Endothelial cell of umbilical vein (primary cell): ENCODE results near the gene AP4S1.

Experiments used
- EZH2 ChIP-seq: IDR thresholded peaks from 2 replicates; pipeline ENCODE4 v1.6.1; 2012; ENCODE audit warnings: borderline replicate concordance, low read depth, mild to moderate bottlenecking, moderate library complexity, low read length, inconsistent platforms; ENCODE audit not compliant: severe bottlenecking
- FOS ChIP-seq: IDR thresholded peaks from 2 replicates; pipeline ENCODE4 v1.6.1; 2011; ENCODE audit warnings: mild to moderate bottlenecking, low read length, moderate library complexity, borderline replicate concordance; ENCODE audit not compliant: insufficient read depth
- MYC ChIP-seq: IDR thresholded peaks from one replicate; pipeline ENCODE4 v1.6.1; 2011; ENCODE audit warnings: mild to moderate bottlenecking, low read depth, low read length
- POLR2A ChIP-seq: IDR thresholded peaks from 2 replicates; pipeline ENCODE4 v1.6.1; 2012; ENCODE audit warnings: low read depth, mild to moderate bottlenecking, control low read depth, low read length
- POLR2AphosphoS5 ChIP-seq: IDR thresholded peaks from 2 replicates; pipeline ENCODE4 v1.6.1; 2012; ENCODE audit warnings: low read depth, mild to moderate bottlenecking, control low read depth, low read length, moderate library complexity; ENCODE audit not compliant: insufficient read depth
- TF ChIP-seq, protein P1 (sequence below), 2 donors: IDR thresholded peaks; 1 replicate in 1 of 2; 2 replicates in 1 of 2; pipeline ENCODE4 v1.5.1; 2011; ENCODE audit warnings: low read length in 2 of 2, mild to moderate bottlenecking in 2 of 2, moderate library complexity in 2 of 2, control low read depth in 1 of 2, inconsistent platforms in 1 of 2, low read depth in 1 of 2; ENCODE audit not compliant: insufficient read depth in 1 of 2; ENCODE audit errors: extremely low read depth in 1 of 2
- TF ChIP-seq, protein P2 (sequence below): IDR thresholded peaks from 2 replicates; pipeline ENCODE4 v1.6.1; 2011; ENCODE audit not compliant: insufficient read depth, insufficient read length

DNA sequence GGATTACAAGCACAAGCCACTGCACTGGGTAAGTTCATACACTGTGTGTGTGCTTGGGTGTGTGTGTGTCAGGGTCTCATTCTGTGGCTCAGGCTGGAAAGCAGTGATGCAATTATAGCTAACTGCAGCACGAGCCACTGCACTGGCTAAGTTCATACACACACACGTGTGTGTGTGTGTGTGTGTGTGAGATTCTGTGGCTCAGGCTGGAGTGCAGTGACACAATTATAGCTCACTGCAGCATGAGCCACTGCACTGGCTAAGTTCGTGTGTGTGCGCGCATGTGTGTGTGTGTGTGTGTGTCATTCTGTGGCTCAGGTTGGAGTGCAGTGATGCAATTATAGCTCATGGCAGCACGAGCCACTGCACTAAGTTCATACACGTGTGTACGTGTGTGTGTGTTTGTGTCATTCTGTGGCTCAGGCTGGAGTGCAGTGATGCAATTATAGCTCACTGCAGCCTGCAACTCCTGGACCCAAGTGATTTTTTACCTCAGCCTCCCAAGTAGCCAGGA, 96.7 kb downstream of the AP4S1 start:
- TF ChIP-seq EZH2 (no peak), POLR2AphosphoS5 (no peak), POLR2A (no peak), MYC (no peak), FOS (no peak)
- TF ChIP-seq, protein P1, sequence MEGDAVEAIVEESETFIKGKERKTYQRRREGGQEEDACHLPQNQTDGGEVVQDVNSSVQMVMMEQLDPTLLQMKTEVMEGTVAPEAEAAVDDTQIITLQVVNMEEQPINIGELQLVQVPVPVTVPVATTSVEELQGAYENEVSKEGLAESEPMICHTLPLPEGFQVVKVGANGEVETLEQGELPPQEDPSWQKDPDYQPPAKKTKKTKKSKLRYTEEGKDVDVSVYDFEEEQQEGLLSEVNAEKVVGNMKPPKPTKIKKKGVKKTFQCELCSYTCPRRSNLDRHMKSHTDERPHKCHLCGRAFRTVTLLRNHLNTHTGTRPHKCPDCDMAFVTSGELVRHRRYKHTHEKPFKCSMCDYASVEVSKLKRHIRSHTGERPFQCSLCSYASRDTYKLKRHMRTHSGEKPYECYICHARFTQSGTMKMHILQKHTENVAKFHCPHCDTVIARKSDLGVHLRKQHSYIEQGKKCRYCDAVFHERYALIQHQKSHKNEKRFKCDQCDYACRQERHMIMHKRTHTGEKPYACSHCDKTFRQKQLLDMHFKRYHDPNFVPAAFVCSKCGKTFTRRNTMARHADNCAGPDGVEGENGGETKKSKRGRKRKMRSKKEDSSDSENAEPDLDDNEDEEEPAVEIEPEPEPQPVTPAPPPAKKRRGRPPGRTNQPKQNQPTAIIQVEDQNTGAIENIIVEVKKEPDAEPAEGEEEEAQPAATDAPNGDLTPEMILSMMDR (IDR thresholded peaks at IDR 0.05; ENCODE audit: extremely low read depth in 1 of 2, insufficient read depth in 1 of 2, low read depth in 1 of 2, low read length in 2 of 2) = no peak
- TF ChIP-seq, protein P2, sequence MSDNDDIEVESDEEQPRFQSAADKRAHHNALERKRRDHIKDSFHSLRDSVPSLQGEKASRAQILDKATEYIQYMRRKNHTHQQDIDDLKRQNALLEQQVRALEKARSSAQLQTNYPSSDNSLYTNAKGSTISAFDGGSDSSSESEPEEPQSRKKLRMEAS = no peak
